ENCODE data around the gene NME4. TPM values are rescaled to one million over a fixed set of nuclear protein-coding genes. Genes with fewer than 3 reads are reported as not detected.
A peak's percentile ranks its signal among the peaks of the same experiment; 100 is the strongest.

NME4 gene
- total and polyA plus RNA-seq, 2 donors (not counting 1 experiment from before 2014, with no cell fraction given), result 48.7 to 61.9 TPM

DNA sequence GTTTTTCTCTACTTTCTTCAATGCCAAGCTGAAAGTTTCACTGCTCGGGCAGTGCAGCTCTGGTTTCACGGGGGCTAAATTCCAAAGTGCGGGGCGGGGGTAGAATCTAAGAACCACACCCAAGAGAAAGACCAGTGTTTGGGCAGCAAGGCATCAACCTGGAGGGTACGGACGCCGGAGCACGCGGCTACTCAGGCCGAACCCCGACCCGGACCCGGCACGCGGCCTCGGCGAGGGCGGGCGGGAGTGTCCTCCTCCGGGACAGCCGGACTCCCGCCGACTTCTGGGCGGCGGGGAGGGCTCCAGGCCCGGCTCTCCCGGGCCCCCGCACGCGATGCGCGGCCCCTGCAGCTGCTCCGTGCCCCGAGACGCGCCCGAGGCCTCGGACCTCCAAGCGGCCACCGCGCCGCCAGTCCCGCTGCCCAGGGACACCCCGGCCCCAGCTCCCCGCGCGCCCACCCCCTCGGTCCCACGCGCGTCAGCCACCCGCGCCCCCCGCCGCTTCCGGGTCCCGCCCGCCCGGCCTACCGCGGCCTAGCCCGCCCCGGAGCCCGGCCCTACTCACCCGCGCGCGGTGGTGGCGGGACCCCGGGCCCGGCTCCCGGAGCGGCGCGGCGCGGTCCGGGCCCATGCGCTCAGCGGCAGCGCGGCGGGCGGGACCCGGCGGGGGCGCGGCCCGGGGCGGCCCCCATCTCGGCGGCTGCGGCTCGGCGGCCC, 45.0 kb upstream of the NME4 start:
- intact Hi-C loops (cut with micrococcal nuclease), result loop anchor here (1.0 to 2.0 kb wide), 2 partner anchors 118 to 175 kb away; partner anchors contain the start of genes CAPN15 and FAM234A
- H3K9me3 ChIP-seq (ENCODE audit: control extremely low read depth in 1 of 3, control insufficient read depth in 2 of 3, insufficient read depth in 1 of 3, low read length in 2 of 3), result peaks cover 0 to 4% (median 0%) of the 10 kb centered on the region in 3 donors
- Mint-ChIP-seq H3K27ac (peak overlapping the region; percentile 61), H3K4me3 (peak overlapping the region; percentile 86), H3K4me1 (peaks cover 39% of the 10 kb centered on the region), H3K27me3 (no peaks in the 10 kb centered on the region), H3K9me3 (ENCODE audit: insufficient read depth) (no peaks in the 10 kb centered on the region)
- ATAC-seq (ENCODE audit: low read depth) (peak; percentile 9), DNase-seq (peak; percentile 53)
- CTCF ChIA-PET, result interaction anchor here (0.6 to 1.3 kb wide), 7 partner anchors 10 to 245 kb away, joined by 3 to 5 read pairs (median 3); partner anchors contain the start of gene DECR2
- H3K36me3 ChIP-seq (replicated peaks in 1 of 2; ENCODE audit: control extremely low read depth in 1 of 2, control insufficient read depth in 1 of 2, extremely low read depth in 1 of 2, insufficient read depth in 2 of 2, low read length in 1 of 2), result peaks cover 0 to under 1% of the 10 kb centered on the region in 2 experiments
- WGBS (ENCODE audit: insufficient coverage), result under 1% methylated on average over 95 of the region's 95 CpGs
- H3K4me3 ChIP-seq (ENCODE audit: control extremely low read depth in 1 of 5, extremely low read depth in 1 of 5, insufficient read depth in 1 of 5, low read depth in 2 of 5, low read length in 4 of 5), result peak overlapping the region; percentile 38 to 73 (median 55)
- peaks cover 43% of the 10 kb centered on the region for H3K79me2 ChIP-seq (ENCODE audit: control insufficient read depth, insufficient read depth, low read length)
- H2AFZ ChIP-seq (ENCODE audit: insufficient read depth, low read depth, low read length, poor library complexity, severe bottlenecking), result no peak overlapping the region
- peaks cover 17 to 32% of the 10 kb centered on the region in 2 donors for H3K4me1 ChIP-seq (ENCODE audit: control insufficient read depth in 2 of 2, insufficient read depth in 2 of 2, low read length in 2 of 2)
- H3K27me3 ChIP-seq (replicated peaks in 1 of 4; ENCODE audit: control extremely low read depth in 1 of 4, control insufficient read depth in 3 of 4, insufficient read depth in 4 of 4, low read length in 3 of 4), result no peaks in the 10 kb centered on the region
- POLR2A ChIA-PET, result interaction anchor here (0.6 to 2.8 kb wide), 9 partner anchors 15 to 1069 kb away, joined by 3 to 20 read pairs (median 3); partner anchors contain the start of genes DECR2, FAM234A, MRPL28 and UQCC4
- H3K4me2 ChIP-seq (replicated peaks; ENCODE audit: low read depth, low read length, poor library complexity, severe bottlenecking), result peak overlapping the region; percentile 96
- peak overlapping the region in 1 of 2 donors; percentile 56 for H3K27ac ChIP-seq (ENCODE audit: low read length in 2 of 2)
- TF ChIP-seq EZH2 (IDR thresholded peaks at IDR 0.05; ENCODE audit: borderline replicate concordance, insufficient read depth, low read depth, low read length, poor library complexity, severe bottlenecking), result no peak
- TF ChIP-seq, protein P1, sequence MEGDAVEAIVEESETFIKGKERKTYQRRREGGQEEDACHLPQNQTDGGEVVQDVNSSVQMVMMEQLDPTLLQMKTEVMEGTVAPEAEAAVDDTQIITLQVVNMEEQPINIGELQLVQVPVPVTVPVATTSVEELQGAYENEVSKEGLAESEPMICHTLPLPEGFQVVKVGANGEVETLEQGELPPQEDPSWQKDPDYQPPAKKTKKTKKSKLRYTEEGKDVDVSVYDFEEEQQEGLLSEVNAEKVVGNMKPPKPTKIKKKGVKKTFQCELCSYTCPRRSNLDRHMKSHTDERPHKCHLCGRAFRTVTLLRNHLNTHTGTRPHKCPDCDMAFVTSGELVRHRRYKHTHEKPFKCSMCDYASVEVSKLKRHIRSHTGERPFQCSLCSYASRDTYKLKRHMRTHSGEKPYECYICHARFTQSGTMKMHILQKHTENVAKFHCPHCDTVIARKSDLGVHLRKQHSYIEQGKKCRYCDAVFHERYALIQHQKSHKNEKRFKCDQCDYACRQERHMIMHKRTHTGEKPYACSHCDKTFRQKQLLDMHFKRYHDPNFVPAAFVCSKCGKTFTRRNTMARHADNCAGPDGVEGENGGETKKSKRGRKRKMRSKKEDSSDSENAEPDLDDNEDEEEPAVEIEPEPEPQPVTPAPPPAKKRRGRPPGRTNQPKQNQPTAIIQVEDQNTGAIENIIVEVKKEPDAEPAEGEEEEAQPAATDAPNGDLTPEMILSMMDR (IDR thresholded peaks at IDR 0.05), result no peak
- H3K9ac ChIP-seq (ENCODE audit: low read length), result peak overlapping the region; percentile 68
- peaks cover 54% of the 10 kb centered on the region for H4K20me1 ChIP-seq (ENCODE audit: control insufficient read depth, insufficient read depth, low read length, poor library complexity, severe bottlenecking)
